ENCODE results near the gene PTPRG.
"Not testable (repeated sequence)": the region's sequence is repeated elsewhere in the genome, so short reads cannot be mapped to it uniquely, and the experiment has no call there.

The PTPRG gene

DNA sequence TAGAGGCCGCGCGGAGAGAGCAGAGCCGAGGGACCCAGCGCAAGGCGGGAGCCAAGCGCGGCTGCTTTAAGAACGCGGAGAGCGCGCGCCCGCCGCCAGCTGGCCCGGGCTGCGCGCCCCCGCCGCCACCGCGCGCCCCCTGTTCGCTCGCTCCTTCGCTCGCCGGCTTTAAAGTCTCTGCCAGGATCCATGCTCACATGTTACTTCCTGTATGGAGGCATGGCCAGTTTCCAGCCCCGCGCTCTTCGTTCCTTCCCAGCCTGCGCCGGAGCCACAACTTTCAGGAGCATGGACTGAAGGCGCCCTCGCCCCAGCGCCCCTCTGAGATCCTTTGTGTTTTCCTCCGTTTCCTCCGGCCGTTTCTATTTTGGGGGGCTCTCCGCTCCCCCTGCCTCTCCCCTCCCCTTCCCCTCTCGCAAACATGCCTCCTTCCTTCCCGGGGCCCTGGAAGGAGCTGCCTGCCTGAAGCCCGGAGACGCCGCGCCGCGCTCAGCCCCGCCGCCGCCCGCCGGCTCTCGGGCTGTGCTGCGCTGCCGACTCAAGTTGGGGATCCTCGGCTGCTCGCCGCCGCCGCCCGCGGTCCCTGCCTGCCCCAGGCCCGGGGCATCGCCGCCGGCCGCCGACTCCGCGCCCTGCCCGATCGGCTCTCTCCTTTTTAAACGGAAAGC lies at the start of gene PTPRG:
TSS of gene PTPRG (plus strand) at position 198 of the 668 bp plus-strand sequence. CDS start 717 bp downstream, outside the sequence.
- peak; percentile 43 for DNase-seq

DNA sequence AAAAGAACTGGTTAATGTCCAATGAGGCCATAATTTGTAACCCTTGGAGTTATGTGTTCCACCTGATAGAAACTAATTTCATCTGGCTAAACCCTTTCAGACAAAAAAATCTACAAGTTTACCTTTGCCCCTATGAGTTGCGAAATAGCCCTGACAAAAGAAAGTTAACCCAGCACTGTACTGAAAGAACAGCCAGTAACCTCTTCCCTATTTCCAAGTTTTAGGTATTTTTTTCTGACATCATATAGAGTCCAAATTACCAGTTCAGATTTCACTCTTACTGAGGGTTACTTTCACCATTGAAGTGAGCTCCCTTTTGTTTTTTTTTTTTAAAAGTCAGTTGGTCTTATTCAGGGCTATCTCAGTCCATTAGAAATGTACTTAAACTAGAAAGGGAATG lies 42.8 kb upstream of the PTPRG start:
- no peak for DNase-seq

- DNase-seq: peak; percentile 86
Observed at GRCh38 chr3:61520966-61521628, 40.3 kb upstream of the PTPRG start.

- DNase-seq: peak; percentile 17
Observed at GRCh38 chr3:61522060-61522459, 39.3 kb upstream of the PTPRG start.

GRCh38 chr3:61522626-61523025 lies 38.7 kb upstream of the PTPRG start:
- no peak for DNase-seq

- DNase-seq: no peak
Observed at GRCh38 chr3:61524933-61525332, 36.4 kb upstream of the PTPRG start.

DNA sequence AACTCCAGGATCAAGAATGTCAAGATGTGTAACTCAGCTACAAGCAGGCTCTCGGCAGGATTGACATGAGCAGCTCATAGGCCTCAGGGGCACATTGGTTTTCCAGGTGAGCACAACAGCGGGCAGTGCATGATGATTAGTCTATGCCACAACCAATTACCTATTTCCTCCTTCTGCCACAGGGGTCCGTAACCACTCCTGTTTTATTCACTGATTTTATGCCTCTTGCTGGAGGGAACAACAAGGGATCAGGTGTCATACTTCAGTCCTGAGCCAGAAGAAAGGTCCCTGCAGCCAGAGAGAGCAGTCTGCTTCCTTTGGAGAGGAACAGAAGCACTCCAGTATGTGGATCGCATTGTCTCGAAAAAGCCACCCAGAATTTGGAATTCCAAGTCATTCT lies 35.1 kb upstream of the PTPRG start:
- DNase-seq: no peak

DNA sequence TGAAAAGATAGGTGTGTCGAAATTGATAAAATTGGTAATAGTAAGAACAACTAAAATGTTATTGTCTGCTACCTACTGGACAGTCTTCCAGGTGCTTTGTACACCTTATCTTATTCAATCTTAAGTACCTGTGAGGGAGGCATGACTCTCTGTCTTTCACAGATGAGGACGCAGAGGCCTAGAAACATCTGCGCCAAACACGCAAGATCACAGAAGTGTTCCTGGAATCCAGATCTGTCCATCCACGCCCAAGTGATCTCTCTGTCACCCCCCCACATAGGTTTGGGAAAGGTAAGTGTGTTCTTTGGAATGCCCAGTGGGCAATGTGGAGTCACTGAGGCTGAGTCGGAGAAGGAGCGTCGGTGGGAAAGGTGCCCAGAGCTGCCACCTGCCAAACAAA lies 34.4 kb upstream of the PTPRG start:
- DNase-seq: no peak

DNA sequence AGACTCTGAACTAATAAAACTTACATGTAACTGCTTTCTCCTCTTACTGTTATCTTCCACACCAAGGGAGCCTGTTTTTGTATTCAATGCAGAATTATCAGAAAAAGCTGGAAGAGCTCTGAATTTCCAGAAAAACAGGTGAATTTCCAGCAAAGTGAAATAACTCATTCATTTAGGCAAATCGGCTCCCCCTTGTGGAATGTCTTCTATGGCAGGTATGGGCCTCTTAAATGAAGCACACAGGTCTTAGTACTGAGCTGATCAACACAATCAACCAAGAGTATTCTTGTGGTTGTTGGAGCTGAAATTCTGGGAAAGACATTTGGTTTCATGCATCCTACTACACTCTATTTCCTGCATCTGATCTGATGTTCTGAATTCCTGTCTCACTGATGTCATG lies 31.0 kb upstream of the PTPRG start:
- peak; percentile 15 for DNase-seq

DNA sequence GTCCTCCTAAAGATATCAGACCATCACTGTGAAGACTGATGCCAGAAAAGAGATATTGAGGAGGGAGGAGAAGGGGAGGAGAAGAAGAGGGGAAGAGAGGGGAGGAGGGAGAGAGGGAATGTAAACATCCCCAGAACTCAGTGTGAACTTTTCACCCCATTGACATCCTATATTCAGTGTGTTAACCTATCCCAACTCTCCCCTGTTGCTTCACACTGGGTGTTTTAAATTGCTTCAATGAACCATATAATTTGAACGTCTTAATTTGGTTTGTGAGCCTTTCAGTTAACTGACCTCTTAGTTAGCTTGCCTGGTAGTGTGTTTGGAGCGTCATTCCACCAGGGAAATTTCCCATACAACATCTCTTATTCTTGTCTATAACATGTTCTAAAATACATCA lies 29.8 kb upstream of the PTPRG start:
- DNase-seq: no peak

DNA sequence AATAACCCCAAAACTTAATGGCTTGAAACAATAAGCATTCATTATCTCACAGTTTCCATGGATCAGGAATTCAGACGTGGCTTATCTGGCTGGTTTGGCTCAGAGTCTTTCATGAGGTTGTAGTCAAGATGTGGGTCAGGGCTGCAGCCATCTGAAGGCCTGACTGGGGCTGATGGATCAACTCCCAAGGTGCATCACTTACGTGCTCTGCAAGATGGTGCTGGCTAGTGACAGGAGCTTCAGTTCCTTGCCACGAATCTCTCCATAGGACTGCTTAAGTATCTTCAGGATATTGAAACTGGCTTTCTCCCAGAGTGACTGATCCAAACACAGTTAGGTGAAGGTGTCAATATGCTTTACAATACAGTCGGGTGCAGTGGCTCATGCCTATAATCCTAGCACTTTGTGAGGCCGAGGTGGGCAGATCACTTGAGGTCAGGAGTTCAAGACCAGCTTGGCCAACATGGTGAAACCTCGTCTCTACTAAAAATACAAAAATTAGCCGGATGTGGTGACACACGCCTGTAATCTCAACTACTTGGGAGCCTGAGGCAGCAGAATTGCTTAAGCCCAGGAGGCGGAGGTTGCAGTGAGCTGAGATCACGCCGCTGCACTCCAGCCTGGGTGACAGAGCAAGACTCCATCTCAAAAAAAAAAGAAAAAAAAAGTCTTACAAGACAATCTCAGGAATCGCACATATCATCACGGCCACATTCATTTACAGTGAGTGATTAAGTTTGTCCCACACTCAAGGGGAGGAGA lies 28.5 kb upstream of the PTPRG start:
- DNase-seq: no peak

GRCh38 chr3:61535826-61536225 lies 25.5 kb upstream of the PTPRG start:
- DNase-seq: no peak

DNA sequence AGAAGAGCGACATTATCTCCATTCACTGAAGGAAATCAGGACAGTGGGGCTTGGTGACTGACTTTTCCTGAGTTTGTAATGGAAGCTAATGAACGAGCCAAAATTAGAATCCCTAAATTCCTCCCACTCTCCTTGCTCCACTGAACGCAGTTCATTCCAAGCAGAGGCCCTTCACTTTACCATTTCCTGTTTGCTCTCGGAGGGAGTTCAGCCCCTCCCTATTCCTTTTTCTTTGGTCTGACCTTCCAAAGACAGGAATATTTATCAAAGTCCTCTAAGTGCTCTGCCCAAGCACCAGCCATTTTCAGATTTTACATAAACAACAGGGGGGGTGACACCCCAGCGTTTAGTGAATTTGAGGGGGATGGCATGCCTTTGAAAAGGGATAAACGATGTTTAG lies 24.0 kb upstream of the PTPRG start:
- no peak for DNase-seq

- DNase-seq: no peak
Observed at GRCh38 chr3:61538486-61538885, 22.9 kb upstream of the PTPRG start.

GRCh38 chr3:61541694-61542093 lies 19.7 kb upstream of the PTPRG start:
- DNase-seq: no peak

GRCh38 chr3:61545716-61546115 lies 15.7 kb upstream of the PTPRG start:
- no peak for DNase-seq

DNA sequence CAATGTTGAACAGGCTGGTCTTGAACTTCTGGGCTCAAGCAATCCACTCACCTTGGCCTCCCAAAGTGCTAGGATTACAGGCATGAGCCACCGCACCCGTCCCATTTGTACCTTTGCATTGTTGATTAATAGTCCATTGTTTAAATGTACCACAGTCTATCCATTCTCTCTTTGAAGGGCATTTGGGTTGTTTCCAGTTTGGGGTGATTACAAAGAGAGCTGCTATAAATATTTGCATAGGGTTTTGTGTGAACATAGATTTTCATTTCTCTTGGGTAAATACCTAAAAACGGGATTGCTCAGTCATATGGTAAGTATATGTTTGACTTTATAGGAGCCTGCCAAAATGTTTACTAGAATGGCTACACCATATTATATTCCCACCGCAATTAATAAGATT lies 13.7 kb upstream of the PTPRG start:
- no peak for DNase-seq

DNA sequence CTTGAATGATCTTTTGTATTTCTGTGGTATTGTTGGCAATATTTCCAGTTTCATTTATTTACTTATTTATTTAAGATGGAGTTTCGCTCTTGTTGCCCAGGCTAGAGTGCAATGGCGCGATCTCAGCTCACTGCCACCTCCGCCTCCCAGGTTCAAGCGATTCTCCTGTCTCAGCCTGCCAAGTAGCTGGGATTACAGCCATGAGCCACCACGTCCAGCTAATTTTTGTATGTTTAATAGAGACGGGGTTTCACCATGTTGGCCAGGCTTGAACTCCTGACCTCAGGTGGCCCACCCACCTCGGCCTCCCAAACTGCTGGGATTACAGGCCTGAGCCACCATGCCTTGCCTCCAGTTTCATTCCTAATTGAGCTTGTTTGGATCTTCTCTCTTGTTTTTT lies 8.7 kb upstream of the PTPRG start:
- not testable (repeated sequence) for DNase-seq

GRCh38 chr3:61559136-61559731 lies 2.1 kb upstream of the PTPRG start:
- no peak for DNase-seq

DNA sequence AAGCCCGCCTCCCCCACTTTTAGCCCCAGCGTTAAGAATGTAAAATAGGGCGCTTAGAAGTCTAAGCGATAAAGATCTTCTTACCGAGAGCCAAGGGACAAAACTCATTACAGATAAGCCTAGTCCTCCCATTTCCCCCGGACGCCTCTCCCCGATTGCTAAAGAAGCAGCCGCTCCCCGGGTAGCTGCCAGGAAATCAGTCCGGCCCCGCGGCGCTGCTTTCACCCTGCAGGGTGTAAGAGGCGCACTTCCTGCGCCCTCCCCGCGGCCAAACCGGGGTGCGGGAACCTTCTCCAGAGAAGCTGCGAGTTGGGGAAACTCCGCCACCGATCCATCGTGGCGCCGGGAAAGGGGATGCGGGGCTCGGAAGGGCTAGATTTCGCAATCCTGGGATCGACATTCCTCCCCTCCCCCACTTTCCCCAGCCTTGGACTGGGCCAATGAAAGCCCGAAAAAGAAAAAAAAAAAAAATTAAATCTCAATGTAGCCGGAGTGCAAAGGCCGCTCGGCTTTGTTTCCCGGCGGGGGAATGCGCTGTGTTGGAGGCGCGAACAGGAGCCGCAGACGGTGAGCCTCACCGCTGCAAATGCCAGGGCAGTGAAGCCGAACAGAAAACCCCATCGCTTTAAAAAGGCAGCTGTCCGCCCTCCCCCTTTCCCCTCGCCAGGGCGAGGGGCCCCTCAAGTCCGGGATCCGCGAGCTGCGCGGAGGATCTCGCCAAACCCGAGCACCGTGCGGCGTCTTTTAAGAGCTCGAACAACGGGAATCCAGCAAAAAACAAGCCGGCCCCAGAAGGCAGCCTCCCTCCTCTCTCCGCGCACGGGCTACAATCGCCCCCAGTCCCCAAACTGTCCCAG lies 626 bp upstream of the PTPRG start:
- DNase-seq: peak; percentile 62

DNA sequence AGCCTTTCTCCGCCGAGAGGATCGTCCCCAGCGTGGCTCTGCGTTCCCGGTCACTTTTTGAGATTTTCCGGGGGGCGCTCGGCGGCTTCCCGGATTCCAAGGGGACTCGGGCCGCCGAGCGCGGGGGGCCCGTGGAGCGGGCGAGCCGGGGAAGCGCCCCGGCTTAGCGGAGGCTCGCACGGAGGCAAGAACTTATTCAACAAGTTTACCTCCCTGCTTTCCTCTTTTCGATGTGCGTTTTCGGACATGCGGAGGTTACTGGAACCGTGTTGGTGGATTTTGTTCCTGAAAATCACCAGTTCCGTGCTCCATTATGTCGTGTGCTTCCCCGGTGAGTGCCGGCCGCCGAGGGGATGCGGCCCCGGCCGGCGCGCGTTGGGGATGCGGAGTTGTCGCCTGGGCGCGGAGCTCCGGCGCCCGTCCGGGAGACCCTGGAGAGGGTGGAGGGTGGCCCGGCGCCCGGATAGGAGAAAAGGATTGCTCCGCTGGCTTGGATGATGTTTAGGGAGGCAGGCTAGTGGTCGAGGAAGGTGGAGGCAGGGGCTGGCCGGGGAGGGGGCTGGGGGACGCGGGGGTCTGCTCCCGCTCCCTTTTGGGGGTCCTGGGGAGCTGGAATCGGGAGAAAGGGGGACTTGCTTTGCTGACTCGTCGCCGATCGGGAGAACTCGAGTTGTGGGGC lies 810 bp downstream of the PTPRG start:
- no peak for DNase-seq

DNA sequence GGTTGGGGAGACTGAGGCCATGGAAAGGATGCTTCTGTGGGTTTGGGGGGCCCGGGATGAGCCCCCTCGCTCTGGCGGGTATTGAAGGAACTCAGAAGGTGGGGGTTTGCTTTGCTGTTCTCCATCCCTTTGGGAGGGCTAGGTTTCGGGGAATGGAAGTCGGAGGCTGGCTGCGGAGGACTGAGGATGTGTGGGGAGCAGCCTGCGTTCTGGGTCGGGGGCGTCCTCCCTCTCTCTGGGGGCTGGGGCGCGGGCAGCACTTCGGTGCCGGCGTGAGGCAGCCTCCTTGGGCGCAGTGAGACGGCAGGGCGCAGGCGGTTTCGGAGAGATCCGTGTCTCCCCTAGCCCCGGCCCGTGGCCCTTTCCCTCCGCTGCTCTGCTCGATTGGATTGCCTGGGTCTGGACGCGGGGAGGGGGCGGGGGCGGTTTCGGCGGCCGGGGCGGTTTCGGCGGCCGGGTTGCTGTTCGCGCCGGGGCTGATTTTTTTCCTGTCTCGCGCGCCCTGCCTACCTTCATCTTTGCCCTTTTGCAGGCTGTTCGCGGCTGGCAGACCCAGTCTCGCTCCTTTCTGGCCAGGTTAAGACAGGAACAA lies 1.4 kb downstream of the PTPRG start:
- DNase-seq: no peak
